Pancreas (tissue), 10 donors: Measurements from ENCODE around the gene UQCC3. TPM values are rescaled to one million over a fixed set of nuclear protein-coding genes. Genes with fewer than 3 reads are reported as not detected.

ENCODE experiments used
- ATAC-seq, 4 donors: fragments of 200-7000 bp; cut with Tn5 transposase; one replicate each; pipeline versions ENCODE4 v1.8.0 to v1.9.1; 2020; ENCODE audit warnings: mild to moderate bottlenecking in 4 of 4, moderate library complexity in 4 of 4
- DNase-seq, 6 donors: peaks; one replicate each; pipeline ENCODE4 v3.0.0-alpha.2; 2020
- FAIRE-seq: peaks from 2 replicates; lab custom pipeline; 2012; peaks lifted over from hg19 to GRCh38; lab: Jason Lieb, UNC
- H3K27ac ChIP-seq, 4 donors: fragments of 200-600 bp; sonication (generic); 1 replicate in 3 of 4; 2 replicates in 1 of 4; pipeline versions ENCODE4 v1.5.0 to v1.8.0; 2020
- H3K27me3 ChIP-seq, 4 donors: fragments of 200-600 bp; one replicate each; pipeline ENCODE4 v1.8.0; 2021
- H3K36me3 ChIP-seq, 3 donors: fragments of 200-600 bp; sonication (generic) in 1 of 3; one replicate each; pipeline versions ENCODE4 v1.5.0 to v1.8.0; 2020 to 2021
- H3K4me1 ChIP-seq, 3 donors: fragments of 200-600 bp; one replicate each; pipeline ENCODE4 v1.8.0; 2021
- H3K4me3 ChIP-seq, 4 donors: fragments of 200-600 bp; sonication (generic) in 2 of 4; one replicate each; pipeline versions ENCODE4 v1.5.0 to v1.8.0; 2020 to 2021
- H3K9me3 ChIP-seq, 4 donors: fragments of 200-600 bp; one replicate each; pipeline ENCODE4 v1.8.0; 2021
- CTCF ChIP-seq, 4 donors: fragments of 200-600 bp; sonication (generic) in 3 of 4; IDR thresholded peaks; one replicate each; pipeline versions ENCODE4 v1.5.0 to v1.8.0; 2021; ENCODE audit warnings: antibody characterized with exemption in 4 of 4
- WGBS, 2 donors: extraction: QIAGEN DNeasy Blood & Tissue Kit; methylation state at CpG; one replicate each; pipeline ENCODE4 v1.1.7; 2013; 5-methylcytosine and 5-hydroxymethylcytosine counted together
- intact Hi-C, 3 donors: fragments of 100-400 bp; cut with DNase I; formaldehyde crosslinking; loops; one replicate each; pipeline versions ENCODE4 v1.11.1 to v1.14.2; 2022
- polyA plus RNA-seq, 2 donors: library from polyadenylated mRNA; stranded (reverse); fragments of 200-250 nt; gene quantifications; one replicate each; pipeline ENCODE4 v1.2.3, GENCODE V29; 2013
- total RNA-seq, 6 donors: library from RNA; stranded (reverse); fragmentation: NEBNext Ultra II Directional in 4 of 6; extraction: Animal tissue kit (Norgen Biotek cat#: 25700) in 4 of 6; gene quantifications; one replicate each; pipeline versions ENCODE4 v1.2.1 to v1.2.4, GENCODE V29; 2021 to 2023
- donor health status: healthy with polysubstance abuse.
- donor health status: DM: no; HTN: no; CAD: no; lungs with moderate emphysema.
- donor health status: DM: no; HTN: no; CAD: no.
- donor health status: control.
- donor health status: control.
- donor health status: Bipolar disorder and iron deficiency.
- donor health status: DM: yes; HTN: yes; CAD: no.
- donor health status: DM: no; HTN: no; CAD: no.
- donor health status: DM: no; HTN: no; CAD: no.
- donor health status: DM: yes; HTN: yes; CAD: no.

UQCC3 gene
- total and polyA plus RNA-seq, 8 donors, result 3.2 to 17.3 (median 4.1) TPM

GRCh38 chr11:62712276-62712812 lies 40.9 kb downstream of the UQCC3 start:
- Histone ChIP-seq H3K4me3 (peak overlapping the region in 2 of 4 donors; percentile 5 to 9), H3K27ac (peak overlapping the region; percentile 23 to 96 (median 77)), H3K4me1 (peaks cover 38 to 54% (median 46%) of the 10 kb centered on the region in 3 donors), H3K36me3 (peaks cover 0 to 23% (median 20%) of the 10 kb centered on the region in 3 donors), H3K9me3 (no peaks in the 10 kb centered on the region), H3K27me3 (no peaks in the 10 kb centered on the region)
- no peak for FAIRE-seq
- 35 to 44% methylated on average over 6 of the region's 6 CpGs for WGBS, 2 donors
- DNase-seq, result peak in 1 of 6 donors; percentile 32
- intact Hi-C loops, result no loop called here
- ATAC-seq, result peak; percentile 20 to 40 (median 36)
- TF ChIP-seq CTCF (IDR thresholded peaks at IDR 0.05), result no peak

- Histone ChIP-seq H3K27me3 (no peaks in the 10 kb centered on the region), H3K27ac (peak overlapping the region; percentile 23 to 96 (median 77)), H3K36me3 (peaks cover 0 to 28% (median 25%) of the 10 kb centered on the region in 3 donors), H3K4me3 (peak overlapping the region in 1 of 4 donors; percentile 9), H3K9me3 (no peaks in the 10 kb centered on the region), H3K4me1 (peaks cover 38 to 54% (median 46%) of the 10 kb centered on the region in 3 donors)
- no peak for TF ChIP-seq CTCF (IDR thresholded peaks at IDR 0.05)
- WGBS, 2 donors, result 14 to 23% methylated on average over 3 of the region's 3 CpGs
- ATAC-seq (no peak), DNase-seq (no peak), FAIRE-seq (no peak)
- intact Hi-C loops, result no loop called here
Observed at GRCh38 chr11:62712861-62713260, 41.4 kb downstream of the UQCC3 start.

GRCh38 chr11:62713343-62713742 lies 41.9 kb downstream of the UQCC3 start:
- Histone ChIP-seq H3K4me1 (peaks cover 35 to 52% (median 43%) of the 10 kb centered on the region in 3 donors), H3K27me3 (no peaks in the 10 kb centered on the region), H3K9me3 (no peaks in the 10 kb centered on the region), H3K36me3 (peaks cover 0 to 33% (median 27%) of the 10 kb centered on the region in 3 donors), H3K27ac (peak overlapping the region; percentile 23 to 96 (median 77)), H3K4me3 (no peak overlapping the region)
- peak; percentile 48 to 64 (median 60) for ATAC-seq
- peak in 4 of 6 donors; percentile 61 to 80 (median 72) for DNase-seq
- TF ChIP-seq CTCF (IDR thresholded peaks at IDR 0.05), result no peak
- whole genome bisulfite sequencing, 2 donors, result 12 to 22% methylated on average over 2 of the region's 2 CpGs
- no peak for FAIRE-seq
- intact Hi-C loops, result no loop called here

DNA sequence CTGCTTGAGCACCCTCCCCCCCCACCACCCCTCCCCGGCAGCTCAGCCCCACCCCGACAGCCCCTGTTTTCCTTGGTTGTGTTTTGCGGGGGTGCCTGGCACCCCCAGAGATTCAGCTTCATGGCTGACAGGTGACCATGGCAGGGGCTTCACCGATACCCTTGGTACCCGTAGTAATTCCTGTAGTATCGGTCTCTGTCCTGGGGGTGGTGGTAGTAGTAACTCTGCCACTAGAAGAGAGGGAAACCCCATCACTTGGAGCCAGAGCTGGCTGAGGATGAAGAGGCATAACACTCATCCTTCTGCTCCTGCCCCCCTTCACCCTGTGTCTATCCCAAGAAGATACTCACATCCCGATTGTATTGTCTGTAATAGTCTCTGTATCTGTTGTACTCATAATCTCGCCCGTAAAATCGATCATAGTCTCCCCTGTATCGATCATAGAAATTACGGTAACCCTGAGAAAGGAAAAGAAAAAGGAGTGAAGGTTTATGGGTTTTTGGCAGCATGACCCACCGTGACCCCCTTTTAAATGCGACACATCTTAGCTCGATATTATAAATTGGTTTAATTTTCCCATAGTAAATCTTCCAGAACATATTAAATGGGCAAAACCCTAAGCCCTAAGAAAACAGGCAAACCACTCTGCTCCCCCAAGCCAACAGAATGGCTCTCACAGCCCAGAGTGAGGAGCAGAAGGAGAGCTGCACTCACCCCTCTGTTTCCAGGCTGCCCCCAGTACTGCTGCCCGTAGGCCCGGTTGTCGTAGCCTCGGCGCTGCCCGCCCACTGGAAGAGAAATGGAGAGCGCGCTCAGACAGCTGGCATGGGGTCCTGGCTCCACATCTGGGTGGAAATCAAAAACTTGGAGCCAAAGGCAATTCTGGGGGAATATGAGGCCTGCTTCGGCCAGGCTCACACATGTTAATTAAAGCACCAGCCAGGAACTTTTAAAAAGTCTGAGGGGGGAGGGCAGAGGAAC lies 44.0 kb downstream of the UQCC3 start:
- Histone ChIP-seq H3K9me3 (no peaks in the 10 kb centered on the region), H3K36me3 (peaks cover 4 to 53% (median 37%) of the 10 kb centered on the region in 3 donors), H3K27me3 (no peaks in the 10 kb centered on the region), H3K4me3 (no peak overlapping the region), H3K27ac (no peak overlapping the region), H3K4me1 (peaks cover 29 to 41% (median 33%) of the 10 kb centered on the region in 3 donors)
- no peak for DNase-seq
- intact Hi-C loops, result no loop called here
- ATAC-seq, result no peak
- no peak for FAIRE-seq
- TF ChIP-seq CTCF (IDR thresholded peaks at IDR 0.05), result no peak
- WGBS, 2 donors, result 87 to 93% methylated on average over 23 to 24 of the region's 24 CpGs
